ENCODE measurements around the gene TSPAN14.

DNA sequence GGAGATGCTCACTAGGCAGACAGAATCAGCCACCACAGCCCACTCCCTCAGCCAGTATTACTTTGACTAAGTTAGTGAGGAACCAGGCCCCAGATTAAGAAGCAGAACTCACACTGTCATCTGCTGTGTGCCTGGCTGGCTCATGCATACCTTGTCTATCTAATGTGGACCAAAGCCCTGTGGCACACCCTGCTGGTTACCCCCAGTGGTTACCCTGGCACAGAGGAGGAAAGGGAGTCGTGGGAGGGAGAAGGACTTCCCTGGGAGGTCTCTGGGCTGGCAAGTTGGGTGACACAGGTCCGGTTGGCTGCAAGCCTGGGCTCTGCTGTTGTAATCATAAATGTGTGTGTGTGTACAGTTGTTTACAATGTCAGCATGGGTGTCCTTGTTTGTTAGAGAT lies 76.1 kb downstream of the TSPAN14 start:
- TF ChIP-seq, protein P1, sequence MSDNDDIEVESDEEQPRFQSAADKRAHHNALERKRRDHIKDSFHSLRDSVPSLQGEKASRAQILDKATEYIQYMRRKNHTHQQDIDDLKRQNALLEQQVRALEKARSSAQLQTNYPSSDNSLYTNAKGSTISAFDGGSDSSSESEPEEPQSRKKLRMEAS (IDR thresholded peaks at IDR 0.05; ENCODE audit: low read depth, low read length) = no peak
- TF ChIP-seq, protein P2, sequence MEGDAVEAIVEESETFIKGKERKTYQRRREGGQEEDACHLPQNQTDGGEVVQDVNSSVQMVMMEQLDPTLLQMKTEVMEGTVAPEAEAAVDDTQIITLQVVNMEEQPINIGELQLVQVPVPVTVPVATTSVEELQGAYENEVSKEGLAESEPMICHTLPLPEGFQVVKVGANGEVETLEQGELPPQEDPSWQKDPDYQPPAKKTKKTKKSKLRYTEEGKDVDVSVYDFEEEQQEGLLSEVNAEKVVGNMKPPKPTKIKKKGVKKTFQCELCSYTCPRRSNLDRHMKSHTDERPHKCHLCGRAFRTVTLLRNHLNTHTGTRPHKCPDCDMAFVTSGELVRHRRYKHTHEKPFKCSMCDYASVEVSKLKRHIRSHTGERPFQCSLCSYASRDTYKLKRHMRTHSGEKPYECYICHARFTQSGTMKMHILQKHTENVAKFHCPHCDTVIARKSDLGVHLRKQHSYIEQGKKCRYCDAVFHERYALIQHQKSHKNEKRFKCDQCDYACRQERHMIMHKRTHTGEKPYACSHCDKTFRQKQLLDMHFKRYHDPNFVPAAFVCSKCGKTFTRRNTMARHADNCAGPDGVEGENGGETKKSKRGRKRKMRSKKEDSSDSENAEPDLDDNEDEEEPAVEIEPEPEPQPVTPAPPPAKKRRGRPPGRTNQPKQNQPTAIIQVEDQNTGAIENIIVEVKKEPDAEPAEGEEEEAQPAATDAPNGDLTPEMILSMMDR (IDR thresholded peaks at IDR 0.05; ENCODE audit: low read depth, low read length) = peak; percentile 31
- TF ChIP-seq POLR2A (IDR thresholded peaks at IDR 0.05; ENCODE audit: extremely low read depth, insufficient read length) (no peak), MYC (IDR thresholded peaks at IDR 0.05; ENCODE audit: low read depth, low read length) (no peak)

Data from NB4 (cell line).